K562 (cell line): ENCODE results near the gene GABRB1. TPM values are rescaled to one million over a fixed set of nuclear protein-coding genes. Genes with fewer than 3 reads are reported as not detected.

ENCODE experiments used
- ATAC-seq: fragments of 200-7000 bp; cut with Tn5 transposase; 3 replicates; pipeline ENCODE4 v1.9.1; 2020; ENCODE audit warnings: moderate library complexity
- BruUV-seq: library from RNA; stranded (reverse); fragments of 400-500 nt; replicated peaks from 2 replicates; lab custom pipeline; 2021; lab: Mats Ljungman, UMichigan
- CTCF ChIA-PET: fragments of 300-600 bp; formaldehyde crosslinking; extraction: SDS; loops from one replicate; lab custom pipeline; 2021; ENCODE audit warnings: low intra/inter-chr PET ratio; lab: Yijun Ruan, JAX
- POLR2A ChIA-PET: fragments of 300-600, 350-650 bp; sonication (Branson Sonifier 250); formaldehyde crosslinking; extraction: SDS; loops from one replicate; lab custom pipeline; 2021; ENCODE audit warnings: antibody characterized with exemption, inconsistent platforms; lab: Yijun Ruan, JAX
- DNase-seq, 4 experiments: peaks; one replicate each; pipeline versions ENCODE4 v3.0.0 to v3.0.0-alpha.2; 2011 to 2018; ENCODE audit warnings: low spot score in 3 of 4, mixed read lengths in 3 of 4; ENCODE audit errors: extremely low read depth in 1 of 4
- FAIRE-seq: peaks from 2 replicates; lab custom pipeline; 2011; peaks lifted over from hg19 to GRCh38; lab: Jason Lieb, UNC
- H2AFZ ChIP-seq: 2 replicates; pipeline ENCODE4 v1.6.0; 2011; ENCODE audit warnings: low read depth, low read length, control low read depth, inconsistent platforms
- H3K27ac ChIP-seq: fragments of 200-600 bp; 3 replicates; pipeline ENCODE4 v1.8.0; 2011; ENCODE audit warnings: low read depth, mild to moderate bottlenecking, control low read depth, inconsistent platforms, low read length, moderate library complexity, mixed read lengths; ENCODE audit errors: extremely low read depth
- H3K27me3 ChIP-seq, 2 experiments: fragments of 300-600 bp in 1 of 2; 2 replicates in 1 of 2; 3 replicates in 1 of 2; pipeline versions ENCODE4 v1.6.0 to v1.8.0; 2011; ENCODE audit warnings: inconsistent platforms in 2 of 2, low read length in 2 of 2, mild to moderate bottlenecking in 1 of 2, mixed read lengths in 1 of 2, moderate library complexity in 1 of 2; ENCODE audit not compliant: control insufficient read depth in 2 of 2, insufficient read depth in 2 of 2
- H3K36me3 ChIP-seq: fragments of 300-600 bp; 3 replicates; pipeline ENCODE4 v1.8.0; 2011; ENCODE audit warnings: mild to moderate bottlenecking, low read length, inconsistent platforms; ENCODE audit not compliant: control insufficient read depth, insufficient read depth
- H3K4me1 ChIP-seq, 2 experiments: fragments of 200-600 bp in 1 of 2; replicated peaks in 1 of 2; 2 replicates in 1 of 2; 3 replicates in 1 of 2; pipeline versions ENCODE4 v1.5.1 to v1.8.0; 2011; ENCODE audit warnings: inconsistent platforms in 2 of 2, low read length in 2 of 2, mild to moderate bottlenecking in 1 of 2, mixed read lengths in 1 of 2, moderate library complexity in 1 of 2; ENCODE audit not compliant: control insufficient read depth in 2 of 2, insufficient read depth in 2 of 2
- H3K4me2 ChIP-seq: 2 replicates; pipeline ENCODE4 v1.6.1; 2011; ENCODE audit warnings: low read length, control low read depth, inconsistent platforms, mixed read lengths; ENCODE audit not compliant: insufficient read depth
- H3K4me3 ChIP-seq: fragments of 200-600 bp; sonication (generic), shearing (Covaris generic); 2 replicates; pipeline ENCODE4 v1.5.1; 2016; ENCODE audit warnings: control low read depth, inconsistent platforms
- H3K79me2 ChIP-seq: fragments of 200-600 bp; 3 replicates; pipeline ENCODE4 v1.8.0; 2011; ENCODE audit warnings: low read length, inconsistent platforms; ENCODE audit not compliant: control insufficient read depth, insufficient read depth
- H3K9ac ChIP-seq, 2 experiments: 2 replicates each; pipeline versions ENCODE4 v1.6.0 to v1.6.1; 2011; ENCODE audit warnings: low read depth in 2 of 2, low read length in 2 of 2, control low read depth in 1 of 2, inconsistent platforms in 1 of 2, mild to moderate bottlenecking in 1 of 2, mixed read lengths in 1 of 2; ENCODE audit not compliant: insufficient read depth in 1 of 2
- H3K9me1 ChIP-seq: one replicate; pipeline ENCODE4 v1.6.0; 2011; ENCODE audit warnings: inconsistent platforms, mild to moderate bottlenecking, low read length, moderate library complexity; ENCODE audit not compliant: control insufficient read depth, insufficient read depth
- H3K9me3 ChIP-seq: replicated peaks from 2 replicates; pipeline ENCODE4 v1.5.1; 2011; ENCODE audit warnings: low read depth, low read length, inconsistent platforms; ENCODE audit not compliant: control insufficient read depth, insufficient read depth
- H4K20me1 ChIP-seq: replicated peaks from 2 replicates; pipeline ENCODE4 v1.6.1; 2011; ENCODE audit warnings: low read length, inconsistent platforms, mixed read lengths; ENCODE audit not compliant: control insufficient read depth, insufficient read depth
- ARNT ChIP-seq, 2 experiments: fragments of 450-650 bp; IDR thresholded peaks; 2 replicates each; pipeline ENCODE4 v1.6.1; 2016; ENCODE audit warnings: mild to moderate bottlenecking in 1 of 2
- FUS ChIP-seq: fragments of 200-400 bp; formaldehyde crosslinking; optimal IDR thresholded peaks from 2 replicates; pipeline ENCODE3; 2017; ENCODE audit warnings: low read depth, low read length
- HMG20B ChIP-seq: fragments of 250-450 bp; sonication (Bioruptor Pico); IDR thresholded peaks from 2 replicates; pipeline ENCODE4 v1.5.0; 2021; ENCODE audit warnings: mild to moderate bottlenecking
- L3MBTL2 ChIP-seq: fragments of 450-650 bp; IDR thresholded peaks from 2 replicates; pipeline ENCODE4 v1.6.1; 2016; ENCODE audit warnings: mild to moderate bottlenecking, moderate library complexity
- NR2C1 ChIP-seq, 2 experiments: fragments of 450-650 bp; IDR thresholded peaks; 2 replicates each; pipeline ENCODE4 v1.6.1; 2017; ENCODE audit warnings: mild to moderate bottlenecking in 2 of 2, antibody characterized with exemption in 1 of 2, inconsistent platforms in 1 of 2, missing compliant biosample characterization in 1 of 2, missing genetic modification characterization in 1 of 2
- NRF1 ChIP-seq, 2 experiments: fragments of 450-650 bp; IDR thresholded peaks in 1 of 2; conservative IDR thresholded peaks in 1 of 2; 2 replicates each; pipeline ENCODE4 v1.6.1; 2014; ENCODE audit warnings: mild to moderate bottlenecking in 2 of 2
- PHB ChIP-seq: fragments of 250-450 bp; sonication (Bioruptor Pico); IDR thresholded peaks from 2 replicates; pipeline ENCODE4 v1.5.0; 2021
- RFX7 ChIP-seq: fragments of 250-450 bp; sonication (Bioruptor Pico); IDR thresholded peaks from 2 replicates; pipeline ENCODE4 v1.5.1; 2021; ENCODE audit warnings: mild to moderate bottlenecking
- RUNX1 ChIP-seq: sonication (generic); IDR thresholded peaks from 2 replicates; pipeline ENCODE4 v1.6.1; 2016; ENCODE audit warnings: antibody characterized with exemption, low read depth
- SLC30A9 ChIP-seq: fragments of 250-450 bp; sonication (Bioruptor Pico); IDR thresholded peaks from 2 replicates; pipeline ENCODE4 v1.8.0; 2022; ENCODE audit warnings: mild to moderate bottlenecking, moderate library complexity
- SMARCC2 ChIP-seq: fragments of 450-650 bp; IDR thresholded peaks from 2 replicates; pipeline ENCODE4 v1.6.1; 2017; ENCODE audit warnings: antibody characterized with exemption, moderate library complexity, mild to moderate bottlenecking, low read depth
- TCF3 ChIP-seq: sonication (generic); formaldehyde crosslinking; IDR thresholded peaks from 2 replicates; pipeline ENCODE4 v1.4.0; 2020; ENCODE audit warnings: mild to moderate bottlenecking, missing genetic modification reagents
- ZBTB7A ChIP-seq: IDR thresholded peaks from 2 replicates; pipeline ENCODE4 v1.6.1; 2011; ENCODE audit warnings: low read depth, mild to moderate bottlenecking, low read length, moderate library complexity, borderline replicate concordance; ENCODE audit not compliant: control insufficient read depth
- ZFP30 ChIP-seq: fragments of 250-450 bp; sonication (Bioruptor Pico); IDR thresholded peaks from 2 replicates; pipeline ENCODE4 v1.8.0; 2022; ENCODE audit warnings: moderate library complexity, mild to moderate bottlenecking, inconsistent platforms, borderline replicate concordance
- ZNF133 ChIP-seq: fragments of 250-450 bp; sonication (Bioruptor Pico); IDR thresholded peaks from 2 replicates; pipeline ENCODE4 v1.4.0; 2020; ENCODE audit warnings: mild to moderate bottlenecking
- ZNF57 ChIP-seq: fragments of 450-650 bp; formaldehyde crosslinking; IDR thresholded peaks from 2 replicates; pipeline ENCODE4 v1.4.0; 2020; ENCODE audit warnings: mild to moderate bottlenecking, moderate library complexity
- ZNF586 ChIP-seq: fragments of 450-650 bp; formaldehyde crosslinking; conservative IDR thresholded peaks from 2 replicates; pipeline ENCODE4 v1.4.0; 2020; ENCODE audit warnings: mild to moderate bottlenecking, moderate library complexity
- ZNF707 ChIP-seq: fragments of 250-450 bp; sonication (Bioruptor Pico); conservative IDR thresholded peaks from 2 replicates; pipeline ENCODE4 v1.8.0; 2022; ENCODE audit warnings: inconsistent platforms, mild to moderate bottlenecking, moderate library complexity
- WGBS: fragments of 100-300 bp; shearing (Covaris generic); methylation state at CpG from one replicate; pipeline ENCODE4 v1.1.6; 2016; ENCODE audit warnings: low coverage, mixed read lengths; ENCODE audit not compliant: insufficient coverage; ENCODE audit errors: missing lambda C conversion rate; 5-methylcytosine and 5-hydroxymethylcytosine counted together
- in situ Hi-C: fragments of 300-500 bp; cut with MboI; formaldehyde crosslinking; loops from 4 replicates; pipeline ENCODE4 v1.15.0; 2018; ENCODE audit warnings: inconsistent platforms, mixed read lengths
- intact Hi-C: fragments of 100-400 bp; cut with micrococcal nuclease; formaldehyde crosslinking; loops from 2 replicates; pipeline ENCODE4 v1.14.2; 2022
- polyA plus RNA-seq, 8 experiments: library from polyadenylated mRNA; depleted of rRNA in 4 of 8; stranded (reverse) in 5 of 8; unstranded in 3 of 8; fragments of >200 nt; fragmentation: Nextera tagmentation in 2 of 8; fragmentation: Illumina TruSeq in 1 of 8; extraction: Ambion mirVana in 2 of 8; extraction: Trizol in 1 of 8; gene quantifications; 2 replicates each; pipeline versions ENCODE4 v1.2.1 to v1.2.3, GENCODE V29; 2011 to 2014; ENCODE audit warnings: inconsistent platforms in 1 of 8, missing spikeins in 1 of 8
- total RNA-seq, 7 experiments: library from RNA; depleted of rRNA in 6 of 7; stranded (reverse); fragments of >200 nt in 6 of 7; fragmentation: Illumina TruSeq in 2 of 7; extraction: Trizol in 2 of 7; gene quantifications; 2 replicates each; pipeline versions ENCODE4 v1.2.1 to v1.2.3, GENCODE V29; 2011 to 2021; ENCODE audit warnings: low replicate concordance in 1 of 7
- TF ChIP-seq, protein P1 (sequence below): fragments of 450-650 bp; IDR thresholded peaks from 2 replicates; pipeline ENCODE4 v1.6.1; 2017; ENCODE audit warnings: antibody characterized with exemption
- TF ChIP-seq, protein P2 (sequence below): sonication (generic); formaldehyde crosslinking; IDR thresholded peaks from 2 replicates; pipeline ENCODE4 v1.8.1; 2023; ENCODE audit warnings: mild to moderate bottlenecking, missing genetic modification reagents

GABRB1 gene
- total and polyA plus RNA-seq, 9 of the 15 experiments (the other 6 are each of a cell fraction or from before 2014, with no cell fraction given): not detected

DNA sequence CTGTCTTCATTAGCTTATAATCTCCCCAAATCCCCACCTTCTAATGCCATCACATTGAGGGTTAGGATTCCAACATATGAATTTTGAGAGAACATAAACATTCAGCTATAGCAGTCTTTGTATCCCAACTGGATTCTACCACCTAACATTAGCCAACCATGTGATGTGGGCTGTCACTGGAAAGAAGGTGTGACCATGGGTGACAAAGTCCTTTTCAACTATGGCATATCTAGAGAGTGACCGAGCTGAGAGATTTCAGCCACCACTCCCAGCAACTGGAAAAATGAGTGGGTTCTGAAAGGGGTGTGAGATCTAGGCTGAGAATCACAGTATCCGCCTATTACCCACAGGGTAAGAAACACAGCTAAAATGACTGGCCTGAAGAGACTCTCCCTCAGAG, 22.1 kb downstream of the GABRB1 start:
- in situ Hi-C loops: no loop called here
- Histone ChIP-seq H2AFZ (no peak overlapping the region), H3K9ac (no peak overlapping the region), H3K27me3 (no peaks in the 10 kb centered on the region), H3K36me3 (no peaks in the 10 kb centered on the region), H3K79me2 (no peaks in the 10 kb centered on the region), H3K27ac (no peak overlapping the region), H3K4me1 (no peaks in the 10 kb centered on the region), H3K4me2 (no peak overlapping the region), H3K9me1 (no peaks in the 10 kb centered on the region), H4K20me1 (no peaks in the 10 kb centered on the region), H3K9me3 (no peaks in the 10 kb centered on the region), H3K4me3 (no peak overlapping the region)
- ChIA-PET POLR2A (no interaction called here), CTCF (no interaction called here)
- no peak for TF ChIP-seq TCF3 (CRISPR knock-in tag)
- no peak for TF ChIP-seq RFX7
- no peak for TF ChIP-seq HMG20B (CRISPR knock-in tag)
- TF ChIP-seq ZNF707 (CRISPR knock-in tag): no peak
- TF ChIP-seq, protein P1, sequence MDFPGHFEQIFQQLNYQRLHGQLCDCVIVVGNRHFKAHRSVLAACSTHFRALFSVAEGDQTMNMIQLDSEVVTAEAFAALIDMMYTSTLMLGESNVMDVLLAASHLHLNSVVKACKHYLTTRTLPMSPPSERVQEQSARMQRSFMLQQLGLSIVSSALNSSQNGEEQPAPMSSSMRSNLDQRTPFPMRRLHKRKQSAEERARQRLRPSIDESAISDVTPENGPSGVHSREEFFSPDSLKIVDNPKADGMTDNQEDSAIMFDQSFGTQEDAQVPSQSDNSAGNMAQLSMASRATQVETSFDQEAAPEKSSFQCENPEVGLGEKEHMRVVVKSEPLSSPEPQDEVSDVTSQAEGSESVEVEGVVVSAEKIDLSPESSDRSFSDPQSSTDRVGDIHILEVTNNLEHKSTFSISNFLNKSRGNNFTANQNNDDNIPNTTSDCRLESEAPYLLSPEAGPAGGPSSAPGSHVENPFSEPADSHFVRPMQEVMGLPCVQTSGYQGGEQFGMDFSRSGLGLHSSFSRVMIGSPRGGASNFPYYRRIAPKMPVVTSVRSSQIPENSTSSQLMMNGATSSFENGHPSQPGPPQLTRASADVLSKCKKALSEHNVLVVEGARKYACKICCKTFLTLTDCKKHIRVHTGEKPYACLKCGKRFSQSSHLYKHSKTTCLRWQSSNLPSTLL: no peak
- no peak for TF ChIP-seq ZFP30 (CRISPR knock-in tag)
- no peak for TF ChIP-seq SLC30A9 (CRISPR knock-in tag)
- no peak for TF ChIP-seq ARNT (IDR thresholded peaks at IDR 0.05)
- no peak for TF ChIP-seq ZBTB7A
- TF ChIP-seq L3MBTL2: no peak
- no peak for TF ChIP-seq RUNX1
- TF ChIP-seq ZNF57 (CRISPR knock-in tag): no peak
- no peak for TF ChIP-seq ZNF133 (CRISPR knock-in tag)
- TF ChIP-seq PHB (CRISPR knock-in tag): no peak
- TF ChIP-seq NR2C1 (IDR thresholded peaks at IDR 0.05): no peak
- no peak for TF ChIP-seq NR2C1 (tag; IDR thresholded peaks at IDR 0.05)
- no peak for TF ChIP-seq FUS
- TF ChIP-seq NRF1 (conservative IDR thresholded peaks at IDR 0.05 in 1 of 2, IDR thresholded peaks at IDR 0.05 in 1 of 2): no peak
- TF ChIP-seq, protein P2, sequence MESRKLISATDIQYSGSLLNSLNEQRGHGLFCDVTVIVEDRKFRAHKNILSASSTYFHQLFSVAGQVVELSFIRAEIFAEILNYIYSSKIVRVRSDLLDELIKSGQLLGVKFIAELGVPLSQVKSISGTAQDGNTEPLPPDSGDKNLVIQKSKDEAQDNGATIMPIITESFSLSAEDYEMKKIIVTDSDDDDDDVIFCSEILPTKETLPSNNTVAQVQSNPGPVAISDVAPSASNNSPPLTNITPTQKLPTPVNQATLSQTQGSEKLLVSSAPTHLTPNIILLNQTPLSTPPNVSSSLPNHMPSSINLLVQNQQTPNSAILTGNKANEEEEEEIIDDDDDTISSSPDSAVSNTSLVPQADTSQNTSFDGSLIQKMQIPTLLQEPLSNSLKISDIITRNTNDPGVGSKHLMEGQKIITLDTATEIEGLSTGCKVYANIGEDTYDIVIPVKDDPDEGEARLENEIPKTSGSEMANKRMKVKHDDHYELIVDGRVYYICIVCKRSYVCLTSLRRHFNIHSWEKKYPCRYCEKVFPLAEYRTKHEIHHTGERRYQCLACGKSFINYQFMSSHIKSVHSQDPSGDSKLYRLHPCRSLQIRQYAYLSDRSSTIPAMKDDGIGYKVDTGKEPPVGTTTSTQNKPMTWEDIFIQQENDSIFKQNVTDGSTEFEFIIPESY (CRISPR knock-in tag): no peak
- TF ChIP-seq ZNF586: no peak
- no peak for TF ChIP-seq SMARCC2
- DNase-seq (no peak), FAIRE-seq (no peak), ATAC-seq (no peak)
- intact Hi-C loops: no loop called here
- no TSS peak for BruUV-seq
- WGBS: 0% methylated on average over 2 of the region's 2 CpGs
